ENCODE data around the gene IFT81.

- no peak for TF ChIP-seq CTCF (IDR thresholded peaks at IDR 0.05; ENCODE audit: poor library complexity)
- no peak for TF ChIP-seq EZH2phosphoT487 (IDR thresholded peaks at IDR 0.05; ENCODE audit: low read depth, severe bottlenecking, unreplicated experiment)
These were observed 11.9 kb upstream of the IFT81 start for GRCh38 chr12:110112335-110112660.
